ENCODE results near the gene DSC3.

- TF ChIP-seq POLR2AphosphoS5 (IDR thresholded peaks at IDR 0.05; ENCODE audit: low read depth, low read length) (no peak), POLR2A (IDR thresholded peaks at IDR 0.05; ENCODE audit: low read depth, low read length) (no peak)
Observed at GRCh38 chr18:31072175-31072574, 29.6 kb upstream of the DSC3 start.

Measured in GM12891 (cell line).